Middle frontal gyrus (tissue), 1 donor: ENCODE measurements around the gene PTPRN2.

Source experiments
- DNase-seq: peaks from one replicate; pipeline ENCODE4 v3.0.0-alpha.2; 2015; ENCODE audit warnings: low spot score; ENCODE audit errors: extremely low spot score

The PTPRN2 gene

GRCh38 chr7:157590526-157590925, 997.1 kb downstream of the PTPRN2 start:
- no peak for DNase-seq

GRCh38 chr7:157589680-157590079, 997.9 kb downstream of the PTPRN2 start:
- no peak for DNase-seq

DNA sequence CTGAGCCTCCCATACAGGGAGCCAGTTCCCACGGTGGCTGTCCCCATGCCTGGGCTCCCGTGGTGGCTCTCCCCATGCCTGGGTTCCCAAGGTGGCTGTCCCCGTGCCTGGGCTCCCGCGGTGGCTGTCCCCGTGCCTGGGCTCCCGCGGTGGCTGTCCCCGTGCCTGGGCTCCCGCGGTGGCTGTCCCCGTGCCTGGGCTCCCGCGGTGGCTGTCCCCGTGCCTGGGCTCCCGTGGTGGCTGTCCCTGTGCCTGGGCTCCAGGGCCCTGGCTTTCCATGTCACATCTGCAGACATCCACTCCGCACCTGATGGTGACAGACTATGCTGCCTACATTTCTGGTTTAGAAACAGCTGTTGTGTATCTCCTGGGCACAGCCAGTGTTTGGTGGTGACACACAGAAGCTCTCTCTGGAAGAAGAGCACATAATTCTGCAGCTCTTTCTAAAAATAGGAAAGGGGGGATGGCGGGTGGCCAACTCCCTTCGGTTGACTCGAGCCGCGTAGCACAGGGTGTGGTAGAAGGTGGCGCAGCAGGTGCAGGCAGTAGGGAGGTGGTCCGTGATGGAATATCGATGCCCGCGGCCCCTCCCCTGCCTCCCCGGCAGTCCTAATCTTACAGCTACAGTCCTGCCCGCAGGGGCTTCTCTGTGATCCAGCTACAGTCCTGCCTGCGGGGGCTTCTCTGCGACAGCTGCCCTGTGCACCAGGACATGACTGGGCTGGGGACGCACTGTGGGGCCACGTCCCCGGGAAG, 999.6 kb downstream of the PTPRN2 start:
- DNase-seq = no peak

GRCh38 chr7:157587051-157587804, 1000.4 kb downstream of the PTPRN2 start:
- DNase-seq = no peak

DNA sequence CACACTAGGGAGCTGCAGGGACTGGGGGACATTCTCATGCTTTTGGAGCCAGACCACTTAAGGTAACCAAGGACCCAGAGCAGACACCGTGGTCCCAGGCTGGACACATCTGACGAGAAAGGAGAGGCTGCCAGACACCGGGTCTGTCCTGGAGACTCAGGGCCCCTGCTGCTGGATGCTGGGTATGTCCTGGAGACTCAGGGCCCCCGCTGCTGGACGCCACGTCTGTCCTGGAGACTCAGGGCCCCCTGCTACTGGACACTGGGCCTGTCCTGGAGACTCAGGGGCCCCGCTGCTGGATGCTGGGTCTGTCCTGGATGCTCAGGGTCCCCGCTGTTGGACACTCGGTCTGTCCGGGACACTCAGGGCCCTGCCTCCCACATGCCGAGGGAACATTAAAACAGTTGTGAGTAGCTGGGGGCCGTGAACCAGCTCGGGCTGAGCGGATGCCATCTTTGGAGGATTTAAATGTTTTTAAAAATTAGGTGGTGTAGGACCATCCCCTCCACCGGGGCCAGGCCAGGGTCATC, 1001.1 kb downstream of the PTPRN2 start:
- DNase-seq = no peak

DNA sequence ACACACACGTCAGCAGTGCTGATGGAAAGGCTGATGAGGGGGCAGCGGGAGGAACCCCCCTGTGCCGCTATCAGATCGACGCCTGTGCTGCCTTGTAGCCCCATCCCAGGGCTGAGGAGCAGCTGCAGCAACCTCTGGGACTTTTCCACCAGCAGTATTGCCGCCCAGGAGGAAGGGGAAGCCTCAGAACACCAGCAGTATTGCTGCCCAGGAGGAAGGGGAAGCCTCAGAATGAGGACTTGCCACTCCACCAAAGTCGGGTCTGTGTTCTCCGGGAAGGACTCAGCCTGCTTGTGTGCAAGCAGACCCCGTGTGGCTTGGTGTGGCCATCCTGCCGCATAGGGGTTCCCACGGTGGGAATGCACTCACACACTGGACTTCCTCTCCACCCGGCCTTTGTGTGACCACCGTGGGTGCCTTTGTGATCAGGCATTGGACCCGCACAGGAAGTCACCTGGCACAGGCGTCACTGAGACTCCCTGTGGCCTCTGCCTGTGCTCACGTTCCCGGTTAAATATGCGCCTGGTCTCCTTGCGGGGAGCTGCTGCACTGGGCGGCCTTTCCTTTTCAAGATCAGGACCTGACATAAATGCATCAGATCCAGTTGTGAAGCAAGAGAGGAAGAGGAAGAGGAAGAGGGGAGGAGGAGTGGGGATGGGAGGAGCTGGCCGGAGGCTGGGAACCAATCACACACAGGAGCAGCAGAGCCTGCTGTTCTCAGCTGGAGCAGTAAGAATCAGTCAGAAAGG, 1002.3 kb downstream of the PTPRN2 start:
- no peak for DNase-seq

DNA sequence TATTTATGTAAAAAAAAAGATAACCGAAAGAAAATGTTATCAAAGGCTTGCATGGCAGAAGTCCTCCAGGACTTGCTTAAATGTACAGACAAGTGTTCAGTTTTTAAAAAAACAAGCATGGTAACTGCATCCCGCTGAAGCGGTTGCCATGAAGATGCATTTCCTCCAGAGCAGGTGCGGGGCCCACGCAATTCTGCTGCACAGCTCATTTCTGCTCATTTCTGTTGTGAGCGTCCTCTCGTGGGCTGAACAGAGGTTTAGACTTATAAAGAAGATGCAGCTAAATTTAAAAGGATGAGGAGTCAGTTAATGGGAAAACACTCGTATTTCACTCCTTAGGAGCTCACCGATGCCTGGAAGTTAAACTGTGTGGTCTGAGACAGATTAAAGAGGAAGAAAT, 1003.2 kb downstream of the PTPRN2 start:
- DNase-seq = no peak

DNA sequence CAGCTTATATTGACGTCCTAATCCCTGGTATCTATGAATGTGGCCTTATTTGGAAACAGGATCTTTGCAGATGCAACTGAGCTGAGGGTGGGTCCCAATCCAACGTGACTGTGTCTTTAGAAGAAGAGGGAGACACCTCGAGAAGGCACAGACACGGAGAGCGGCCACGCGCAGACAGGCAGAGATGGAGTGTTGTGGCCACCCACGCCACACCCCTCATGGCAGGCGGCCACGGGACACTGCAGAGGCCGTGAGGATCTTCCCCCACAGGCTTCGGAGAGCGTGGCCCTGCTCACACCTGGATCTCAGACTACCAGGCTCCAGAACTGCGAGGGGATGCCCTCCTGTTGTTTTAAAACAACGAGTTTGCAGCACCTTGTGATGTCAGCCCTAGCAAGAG, 1005.9 kb downstream of the PTPRN2 start:
- DNase-seq = no peak

- DNase-seq = no peak
These were observed 1007.3 kb downstream of the PTPRN2 start for GRCh38 chr7:157580324-157580723.

DNA sequence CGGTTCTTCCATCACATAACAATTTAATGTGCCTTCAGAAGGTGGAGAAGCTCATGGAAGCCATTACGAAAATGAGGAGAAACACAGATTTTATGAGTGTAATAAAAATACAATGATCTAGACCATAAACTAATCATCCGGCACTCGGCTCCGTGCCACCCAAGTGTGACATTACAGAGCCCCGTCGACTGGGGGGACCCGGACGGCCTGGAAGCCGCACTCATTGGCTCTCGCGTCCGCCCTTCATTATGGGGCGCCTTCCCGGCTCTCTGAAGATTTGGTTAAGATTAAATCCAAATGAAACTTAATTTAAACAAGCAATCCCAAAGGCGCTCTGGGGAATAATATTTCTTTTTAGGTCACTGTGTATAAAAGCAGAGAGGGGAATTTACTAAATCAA, 1008.2 kb downstream of the PTPRN2 start:
- no peak for DNase-seq

GRCh38 chr7:157577796-157578339, 1009.8 kb downstream of the PTPRN2 start:
- DNase-seq = no peak

DNA sequence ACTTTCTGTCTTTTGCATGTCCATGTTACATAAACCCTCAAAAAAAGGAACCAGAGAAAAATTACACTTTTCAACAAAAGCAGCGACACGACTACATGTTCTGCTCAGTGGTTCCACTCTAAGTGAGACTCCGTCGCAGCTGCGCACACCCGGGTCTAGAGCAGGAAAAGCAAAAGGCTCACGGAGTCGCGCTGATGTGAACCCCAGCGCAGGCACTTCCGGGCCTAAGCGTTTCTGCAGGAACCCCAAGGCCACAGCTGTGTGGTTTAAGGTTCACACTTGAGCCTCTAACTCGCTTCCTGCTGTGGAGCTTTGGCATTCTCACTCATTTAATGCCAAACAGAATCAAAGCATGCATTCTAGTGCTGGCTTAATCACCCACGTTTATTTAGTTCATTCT, 1010.6 kb downstream of the PTPRN2 start:
- no peak for DNase-seq

DNA sequence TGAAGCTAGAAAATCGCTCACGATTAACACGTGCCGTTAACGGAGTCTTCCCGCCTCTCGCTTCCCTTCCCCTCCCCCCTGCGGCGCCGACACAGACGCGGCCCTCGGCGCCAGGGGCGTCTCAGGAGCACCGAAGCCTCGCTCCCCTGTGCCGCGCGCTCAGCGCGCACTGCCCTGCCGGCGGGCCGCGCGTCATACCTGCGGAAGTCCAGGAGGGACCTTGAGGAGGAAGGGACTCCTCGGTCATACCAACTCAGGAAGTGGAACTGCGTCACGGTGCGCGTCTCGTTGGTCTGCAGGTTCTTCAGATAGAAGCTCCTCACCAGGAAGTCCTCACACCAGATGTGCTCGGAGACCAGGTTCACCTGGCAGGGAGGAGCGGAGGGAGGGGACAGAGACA, 1011.2 kb downstream of the PTPRN2 start:
- DNase-seq = no peak

- no peak for DNase-seq
These were observed 1011.8 kb downstream of the PTPRN2 start for GRCh38 chr7:157575777-157576176.

DNA sequence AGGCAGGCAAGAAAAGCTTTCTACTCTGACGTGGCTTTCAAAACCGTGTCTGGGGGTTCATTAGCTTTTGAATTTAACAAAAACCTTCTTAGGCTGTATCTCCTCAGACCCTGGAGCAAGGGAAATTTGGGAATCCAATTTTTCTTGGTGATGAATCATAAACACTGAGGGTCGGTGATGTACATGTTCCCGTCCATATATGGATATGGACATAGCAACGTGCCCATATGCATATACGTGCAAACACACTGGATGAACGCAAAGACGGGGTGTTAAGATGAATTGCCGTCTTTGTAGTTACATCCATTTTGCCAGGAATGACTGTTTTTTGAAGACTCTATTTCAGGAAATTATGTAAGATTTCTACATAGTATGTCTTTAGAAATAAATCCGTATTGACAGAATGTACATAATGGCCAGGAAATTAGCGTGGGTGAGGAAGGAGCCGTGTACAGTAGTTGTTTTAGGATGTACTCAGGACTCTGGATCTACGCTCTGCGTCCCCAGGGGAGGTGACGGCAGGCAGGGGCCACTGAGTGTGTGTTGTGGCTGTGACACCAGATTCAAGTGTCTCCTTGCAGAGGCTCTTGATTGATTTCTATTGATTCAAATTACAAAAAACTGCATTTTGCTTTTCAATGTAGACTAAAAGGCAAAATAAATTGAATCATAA, 1012.6 kb downstream of the PTPRN2 start:
- no peak for DNase-seq

- DNase-seq = no peak
These were observed 1013.4 kb downstream of the PTPRN2 start for GRCh38 chr7:157574120-157574825.

GRCh38 chr7:157573244-157573643, 1014.4 kb downstream of the PTPRN2 start:
- DNase-seq = no peak

DNA sequence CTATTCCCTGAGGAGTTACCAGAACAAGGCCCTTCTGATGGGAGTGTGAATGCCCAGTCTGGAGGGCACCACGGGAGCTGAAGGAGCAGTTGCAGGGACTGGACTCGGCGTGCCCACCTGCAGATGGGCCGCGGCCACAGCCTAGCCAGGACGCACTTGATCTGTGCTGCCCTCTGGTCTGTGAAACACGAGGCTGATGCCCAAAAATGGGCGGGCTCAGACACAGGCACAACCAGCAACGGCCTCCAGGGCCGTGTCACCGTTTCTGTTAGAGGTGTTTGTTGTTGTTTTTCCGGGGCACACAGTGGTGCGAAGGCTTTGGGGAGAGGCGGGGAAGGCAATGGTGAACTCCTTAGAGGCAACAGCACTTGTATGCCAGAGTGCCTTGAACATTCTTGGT, 1015.0 kb downstream of the PTPRN2 start:
- DNase-seq = no peak

DNA sequence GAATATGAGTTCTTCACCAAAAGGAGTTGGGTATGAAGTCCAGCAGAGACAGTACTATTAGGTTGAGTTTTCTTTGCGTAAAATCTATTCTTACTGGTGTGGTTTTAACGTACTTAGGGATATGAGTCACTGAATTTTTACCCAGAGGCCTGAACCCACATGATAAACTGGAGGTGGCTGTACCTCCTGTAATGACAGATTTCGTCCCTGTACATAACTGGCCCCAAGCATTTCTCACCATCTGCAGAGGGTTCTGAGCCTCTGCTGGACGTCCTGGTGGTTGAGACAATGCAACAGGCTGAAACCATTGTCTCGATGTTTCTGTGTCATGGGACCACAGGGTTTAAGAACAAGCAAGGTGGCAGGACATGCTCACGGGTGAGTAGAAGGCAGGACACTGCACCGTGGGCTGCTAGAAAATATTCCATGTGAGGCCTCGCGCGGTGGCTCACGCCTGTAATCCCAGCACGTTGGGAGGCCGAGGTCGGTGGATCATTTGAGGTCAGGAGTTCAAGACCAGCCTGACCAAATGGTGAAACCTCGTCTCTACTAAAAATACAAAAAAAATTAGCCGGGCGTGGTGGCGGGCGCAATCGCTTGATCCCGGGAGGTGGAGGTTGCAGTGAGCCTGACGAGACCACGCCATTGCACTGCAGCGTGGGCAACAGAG, 1017.0 kb downstream of the PTPRN2 start:
- no peak for DNase-seq

GRCh38 chr7:157569967-157570366, 1017.7 kb downstream of the PTPRN2 start:
- no peak for DNase-seq
